GM12878 (cell line): Measurements from ENCODE around the gene CXXC1. TPM values are rescaled to one million over a fixed set of nuclear protein-coding genes. Genes with fewer than 3 reads are reported as not detected.
A peak's percentile ranks its signal among the peaks of the same experiment; 100 is the strongest.

Source experiments
- ATF7 ChIP-seq: fragments of 450-650 bp; IDR thresholded peaks from 2 replicates; pipeline ENCODE4 v1.6.1; 2016; ENCODE audit warnings: low read depth, mild to moderate bottlenecking
- BACH1 ChIP-seq: fragments of 450-650 bp; IDR thresholded peaks from 2 replicates; pipeline ENCODE4 v1.6.1; 2017; ENCODE audit warnings: mild to moderate bottlenecking, borderline replicate concordance
- CBX5 ChIP-seq: sonication (generic); IDR thresholded peaks from 2 replicates; pipeline ENCODE4 v1.6.1; 2016; ENCODE audit warnings: low read depth, moderate library complexity, mild to moderate bottlenecking, inconsistent platforms
- CEBPB ChIP-seq, 2 experiments: fragments of 150-350 bp in 1 of 2; IDR thresholded peaks; 2 replicates each; pipeline ENCODE4 v1.6.1; 2012 to 2014; ENCODE audit warnings: low read depth in 2 of 2, low read length in 2 of 2, borderline replicate concordance in 1 of 2, inconsistent platforms in 1 of 2
- CREM ChIP-seq: IDR thresholded peaks from 2 replicates; pipeline ENCODE4 v1.6.1; 2014; ENCODE audit warnings: antibody characterized with exemption, low read depth
- EP300 ChIP-seq, 2 experiments: fragments of 150-350 bp in 1 of 2; IDR thresholded peaks; 2 replicates each; pipeline ENCODE4 v1.6.1; 2011 to 2012; ENCODE audit warnings: low read depth in 2 of 2, low read length in 2 of 2, borderline replicate concordance in 1 of 2, improper control_type of control experiment in 1 of 2, inconsistent platforms in 1 of 2; ENCODE audit not compliant: control insufficient read depth in 1 of 2
- ESRRA ChIP-seq: IDR thresholded peaks from 2 replicates; pipeline ENCODE4 v1.6.1; 2012; ENCODE audit warnings: mild to moderate bottlenecking, low read length, improper control_type of control experiment
- ETV6 ChIP-seq, 2 experiments: fragments of 450-650 bp in 1 of 2; IDR thresholded peaks in 1 of 2; conservative IDR thresholded peaks in 1 of 2; 2 replicates each; pipeline ENCODE4 v1.6.1; 2014; ENCODE audit warnings: antibody characterized with exemption in 1 of 2, borderline replicate concordance in 1 of 2, low read depth in 1 of 2, mild to moderate bottlenecking in 1 of 2, moderate library complexity in 1 of 2
- GATAD2B ChIP-seq: fragments of 450-650 bp; conservative IDR thresholded peaks from 2 replicates; pipeline ENCODE4 v1.6.1; 2017; ENCODE audit warnings: low read depth, mild to moderate bottlenecking, moderate library complexity
- HDGF ChIP-seq: fragments of 450-650 bp; IDR thresholded peaks from 2 replicates; pipeline ENCODE4 v1.6.1; 2016; ENCODE audit warnings: antibody characterized with exemption
- MYC ChIP-seq: IDR thresholded peaks from 2 replicates; pipeline ENCODE4 v1.6.1; 2011; ENCODE audit warnings: mild to moderate bottlenecking, low read length, moderate library complexity, inconsistent platforms; ENCODE audit not compliant: insufficient read depth, insufficient replicate concordance, insufficient read length, severe bottlenecking
- NFYA ChIP-seq: IDR thresholded peaks from 2 replicates; pipeline ENCODE4 v1.6.1; 2011; ENCODE audit warnings: low read depth, mild to moderate bottlenecking, low read length, improper control_type of control experiment, borderline replicate concordance
- NFYB ChIP-seq: IDR thresholded peaks from 2 replicates; pipeline ENCODE4 v1.6.1; 2011; ENCODE audit warnings: low read depth, mild to moderate bottlenecking, low read length, improper control_type of control experiment, moderate library complexity; ENCODE audit not compliant: insufficient read depth
- NKRF ChIP-seq: fragments of 450-650 bp; conservative IDR thresholded peaks from 2 replicates; pipeline ENCODE4 v1.6.1; 2017; ENCODE audit warnings: mild to moderate bottlenecking, moderate library complexity
- POLR2A ChIP-seq: IDR thresholded peaks from 2 replicates; pipeline ENCODE4 v1.6.1; 2011; ENCODE audit warnings: low read depth, mild to moderate bottlenecking, low read length
- REST ChIP-seq: IDR thresholded peaks from 2 replicates; pipeline ENCODE4 v1.6.1; 2012; ENCODE audit warnings: mild to moderate bottlenecking, low read depth, low read length
- RFX5 ChIP-seq: IDR thresholded peaks from 2 replicates; pipeline ENCODE4 v1.6.1; 2011; ENCODE audit warnings: low read depth, low read length, improper control_type of control experiment
- SMAD1 ChIP-seq: fragments of 450-650 bp; IDR thresholded peaks from 2 replicates; pipeline ENCODE4 v1.6.1; 2018; ENCODE audit warnings: mild to moderate bottlenecking, low read depth; ENCODE audit not compliant: partially characterized antibody
- SPI1 ChIP-seq: IDR thresholded peaks from 2 replicates; pipeline ENCODE4 v1.6.1; 2011; ENCODE audit warnings: low read depth, mild to moderate bottlenecking, low read length, moderate library complexity, borderline replicate concordance; ENCODE audit not compliant: insufficient read depth
- SREBF1 ChIP-seq: IDR thresholded peaks from 2 replicates; pipeline ENCODE4 v1.6.1; 2012; ENCODE audit warnings: mild to moderate bottlenecking, low read length
- SREBF2 ChIP-seq: IDR thresholded peaks from 2 replicates; pipeline ENCODE4 v1.6.1; 2012; ENCODE audit warnings: mild to moderate bottlenecking, low read length
- YY1 ChIP-seq: IDR thresholded peaks from 2 replicates; pipeline ENCODE4 v1.6.1; 2011; ENCODE audit warnings: low read depth, mild to moderate bottlenecking, low read length
- ZSCAN29 ChIP-seq: fragments of 450-650 bp; IDR thresholded peaks from 2 replicates; pipeline ENCODE4 v1.6.1; 2017; ENCODE audit warnings: mild to moderate bottlenecking, moderate library complexity
- polyA plus RNA-seq, 11 experiments: library from polyadenylated mRNA; depleted of rRNA in 4 of 11; unstranded in 6 of 11; stranded (reverse) in 5 of 11; fragments of >200 nt; fragmentation: Nextera tagmentation in 4 of 11; fragmentation: Illumina TruSeq in 1 of 11; extraction: Ambion mirVana in 4 of 11; extraction: Trizol in 1 of 11; gene quantifications; 1 replicate in 1 of 11; 2 replicates in 10 of 11; pipeline versions ENCODE4 v1.2.1 to v1.2.3, GENCODE V29; 2011 to 2016; ENCODE audit warnings: inconsistent platforms in 2 of 11, missing spikeins in 2 of 11, low read depth in 1 of 11
- total RNA-seq, 4 experiments: library from RNA; depleted of rRNA in 3 of 4; stranded (reverse); fragments of >200 nt in 3 of 4; fragmentation: Illumina TruSeq in 1 of 4; extraction: Trizol in 1 of 4; gene quantifications; 2 replicates each; pipeline versions ENCODE4 v1.2.1 to v1.2.3, GENCODE V29; 2013 to 2021
- TF ChIP-seq, protein P1 (sequence below): IDR thresholded peaks from 2 replicates; pipeline ENCODE4 v1.6.1; 2012; ENCODE audit warnings: low read length, inconsistent platforms

CXXC1 gene
- total and polyA plus RNA-seq, 10 of the 15 experiments (the other 5 are each of a cell fraction or from before 2014, with no cell fraction given): 9.2 to 180 (median 93.8) TPM

DNA sequence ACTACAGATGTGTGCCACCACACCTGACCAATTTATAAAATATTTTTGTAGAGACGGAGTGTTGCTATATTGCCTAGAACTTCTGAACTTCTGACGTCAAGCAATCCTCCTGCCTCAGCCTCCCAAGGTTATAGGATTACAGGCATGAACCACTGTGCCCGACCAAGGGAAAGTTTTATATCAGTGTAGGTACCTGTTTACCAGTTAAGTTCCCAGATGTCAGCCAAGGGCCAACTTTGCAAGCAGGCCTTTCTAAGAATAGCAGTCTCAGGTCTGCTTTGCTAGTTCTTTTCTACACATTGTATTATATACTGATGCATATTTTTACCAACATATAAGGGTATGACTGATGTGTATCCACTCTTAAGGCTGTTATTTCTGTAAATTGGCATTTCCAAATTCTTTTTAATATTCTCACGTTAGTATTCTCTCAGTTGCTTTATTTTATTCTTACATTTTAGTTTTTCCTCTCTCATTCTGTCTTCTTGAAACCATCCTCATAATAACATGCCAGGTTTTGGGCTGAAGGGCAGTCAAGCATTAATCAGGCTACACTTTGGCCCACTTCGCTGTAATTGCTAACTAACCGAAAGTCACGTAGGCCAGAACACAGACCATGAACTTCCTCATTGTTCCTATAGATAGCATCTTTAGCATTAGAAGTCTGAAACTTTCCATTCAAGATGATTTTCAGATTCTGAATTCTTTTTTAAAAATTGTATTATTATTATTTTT, 25.0 kb upstream of the CXXC1 start (continued):
- TF ChIP-seq CEBPB (IDR thresholded peaks at IDR 0.05; ENCODE audit: borderline replicate concordance in 1 of 2, low read depth in 2 of 2, low read length in 2 of 2) (0 out of 4 replicates have a peak, but pooled peaks of 1 of the 2 experiments have one; percentile 52), ETV6 (conservative IDR thresholded peaks at IDR 0.05 in 1 of 2, IDR thresholded peaks at IDR 0.05 in 1 of 2; ENCODE audit: borderline replicate concordance in 1 of 2, low read depth in 1 of 2) (no peak; a peak in 1 of 4 replicates), NKRF (no peak), MYC (no peak), SPI1 (peak; percentile 39; the same call in 1 of the 2 replicates), SREBF2 (no peak), NFYB (no peak), POLR2A (no peak), ZSCAN29 (no peak), ESRRA (no peak), CREM (peak; percentile 72; the same call in 1 of the 2 replicates), NFYA (no peak), RFX5 (no peak), CBX5 (peak; percentile 70), REST (no peak), SREBF1 (no peak), HDGF (no peak), SMAD1 (no peak), BACH1 (no peak; the same call in 1 of the 2 replicates), ATF7 (no peak), EP300 (IDR thresholded peaks at IDR 0.05; ENCODE audit: borderline replicate concordance in 1 of 2, control insufficient read depth in 1 of 2, low read depth in 2 of 2, low read length in 2 of 2) (peak; percentile 64 to 76; a peak in 2 of 4 replicates), YY1 (no peak), GATAD2B (no peak)
- TF ChIP-seq, protein P1, sequence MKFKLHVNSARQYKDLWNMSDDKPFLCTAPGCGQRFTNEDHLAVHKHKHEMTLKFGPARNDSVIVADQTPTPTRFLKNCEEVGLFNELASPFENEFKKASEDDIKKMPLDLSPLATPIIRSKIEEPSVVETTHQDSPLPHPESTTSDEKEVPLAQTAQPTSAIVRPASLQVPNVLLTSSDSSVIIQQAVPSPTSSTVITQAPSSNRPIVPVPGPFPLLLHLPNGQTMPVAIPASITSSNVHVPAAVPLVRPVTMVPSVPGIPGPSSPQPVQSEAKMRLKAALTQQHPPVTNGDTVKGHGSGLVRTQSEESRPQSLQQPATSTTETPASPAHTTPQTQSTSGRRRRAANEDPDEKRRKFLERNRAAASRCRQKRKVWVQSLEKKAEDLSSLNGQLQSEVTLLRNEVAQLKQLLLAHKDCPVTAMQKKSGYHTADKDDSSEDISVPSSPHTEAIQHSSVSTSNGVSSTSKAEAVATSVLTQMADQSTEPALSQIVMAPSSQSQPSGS: peak; percentile 40
